GM12878 (cell line): Measurements from ENCODE around the gene PCAT6.

Experiments used
- BACH1 ChIP-seq: fragments of 450-650 bp; IDR thresholded peaks from 2 replicates; pipeline ENCODE4 v1.6.1; 2017; ENCODE audit warnings: mild to moderate bottlenecking, borderline replicate concordance
- CBX3 ChIP-seq: fragments of 200-600 bp; sonication (generic); IDR thresholded peaks from 2 replicates; pipeline ENCODE4 v1.6.1; 2016; ENCODE audit warnings: low read depth, borderline replicate concordance
- EP300 ChIP-seq, 2 experiments: fragments of 150-350 bp in 1 of 2; IDR thresholded peaks; 2 replicates each; pipeline ENCODE4 v1.6.1; 2011 to 2012; ENCODE audit warnings: low read depth in 2 of 2, low read length in 2 of 2, borderline replicate concordance in 1 of 2, improper control_type of control experiment in 1 of 2, inconsistent platforms in 1 of 2; ENCODE audit not compliant: control insufficient read depth in 1 of 2
- ESRRA ChIP-seq: IDR thresholded peaks from 2 replicates; pipeline ENCODE4 v1.6.1; 2012; ENCODE audit warnings: mild to moderate bottlenecking, low read length, improper control_type of control experiment
- EZH2 ChIP-seq: IDR thresholded peaks from 2 replicates; pipeline ENCODE4 v1.6.1; 2012; ENCODE audit warnings: low read depth, mild to moderate bottlenecking, control low read depth, inconsistent platforms, low read length, borderline replicate concordance; ENCODE audit not compliant: control insufficient read depth
- FOXM1 ChIP-seq: IDR thresholded peaks from 2 replicates; pipeline ENCODE4 v1.6.1; 2012; ENCODE audit warnings: low read depth, mild to moderate bottlenecking, inconsistent platforms, low read length, moderate library complexity
- JUNB ChIP-seq: IDR thresholded peaks from 2 replicates; pipeline ENCODE4 v1.6.1; 2016; ENCODE audit warnings: antibody characterized with exemption, mild to moderate bottlenecking
- MXI1 ChIP-seq: fragments of 150-350 bp; IDR thresholded peaks from 2 replicates; pipeline ENCODE4 v1.6.1; 2011; ENCODE audit warnings: low read depth, mild to moderate bottlenecking, inconsistent platforms, low read length, improper control_type of control experiment
- NFYB ChIP-seq: IDR thresholded peaks from 2 replicates; pipeline ENCODE4 v1.6.1; 2011; ENCODE audit warnings: low read depth, mild to moderate bottlenecking, low read length, improper control_type of control experiment, moderate library complexity; ENCODE audit not compliant: insufficient read depth
- POLR2A ChIP-seq: IDR thresholded peaks from 2 replicates; pipeline ENCODE4 v1.6.1; 2011; ENCODE audit warnings: low read depth, mild to moderate bottlenecking, low read length
- RAD21 ChIP-seq: IDR thresholded peaks from 2 replicates; pipeline ENCODE4 v1.6.1; 2011; ENCODE audit warnings: mild to moderate bottlenecking, low read depth, low read length, moderate library complexity; ENCODE audit not compliant: insufficient read depth
- TF ChIP-seq, protein P1 (sequence below): IDR thresholded peaks from 2 replicates; pipeline ENCODE4 v1.6.1; 2011; ENCODE audit warnings: low read depth, low read length, improper control_type of control experiment, borderline replicate concordance
- TF ChIP-seq, protein P2 (sequence below), 3 experiments: IDR thresholded peaks in 2 of 3; conservative IDR thresholded peaks in 1 of 3; 2 replicates each; pipeline ENCODE4 v1.5.1; 2011; ENCODE audit warnings: low read depth in 3 of 3, low read length in 3 of 3, mild to moderate bottlenecking in 3 of 3, control low read depth in 2 of 3, moderate library complexity in 2 of 3, inconsistent platforms in 1 of 3, mixed read lengths in 1 of 3; ENCODE audit not compliant: control insufficient read depth in 2 of 3, insufficient read depth in 1 of 3; ENCODE audit errors: extremely low read depth in 1 of 3

DNA sequence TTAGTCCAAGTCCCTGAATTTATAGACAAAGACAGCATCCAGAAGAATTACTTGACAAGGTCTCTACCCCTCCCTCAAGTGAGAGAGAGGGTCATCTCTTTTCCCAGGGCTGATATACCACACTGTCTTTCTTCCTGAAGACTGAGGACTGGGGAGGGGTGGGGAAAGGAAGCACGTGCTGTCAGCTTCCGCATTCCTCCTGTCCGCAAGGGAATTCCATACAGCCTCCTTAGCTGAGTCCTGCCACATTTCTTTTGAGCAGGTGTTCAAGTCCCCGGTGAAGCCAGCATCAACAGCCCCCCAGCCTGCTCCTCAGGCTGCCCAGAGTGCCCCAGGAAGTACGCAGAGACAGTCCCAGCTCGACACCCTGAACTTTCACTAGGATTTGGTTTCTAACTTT, 34.2 kb downstream of the PCAT6 start:
- TF ChIP-seq POLR2A (no peak), BACH1 (no peak), EZH2 (no peak), ESRRA (no peak), CBX3 (no peak), NFYB (no peak), FOXM1 (no peak), MXI1 (no peak), RAD21 (no peak), JUNB (no peak), EP300 (IDR thresholded peaks at IDR 0.05; ENCODE audit: borderline replicate concordance in 1 of 2, control insufficient read depth in 1 of 2, low read depth in 2 of 2, low read length in 2 of 2) (no peak)
- TF ChIP-seq, protein P1, sequence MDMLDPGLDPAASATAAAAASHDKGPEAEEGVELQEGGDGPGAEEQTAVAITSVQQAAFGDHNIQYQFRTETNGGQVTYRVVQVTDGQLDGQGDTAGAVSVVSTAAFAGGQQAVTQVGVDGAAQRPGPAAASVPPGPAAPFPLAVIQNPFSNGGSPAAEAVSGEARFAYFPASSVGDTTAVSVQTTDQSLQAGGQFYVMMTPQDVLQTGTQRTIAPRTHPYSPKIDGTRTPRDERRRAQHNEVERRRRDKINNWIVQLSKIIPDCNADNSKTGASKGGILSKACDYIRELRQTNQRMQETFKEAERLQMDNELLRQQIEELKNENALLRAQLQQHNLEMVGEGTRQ = no peak
- TF ChIP-seq, protein P2, sequence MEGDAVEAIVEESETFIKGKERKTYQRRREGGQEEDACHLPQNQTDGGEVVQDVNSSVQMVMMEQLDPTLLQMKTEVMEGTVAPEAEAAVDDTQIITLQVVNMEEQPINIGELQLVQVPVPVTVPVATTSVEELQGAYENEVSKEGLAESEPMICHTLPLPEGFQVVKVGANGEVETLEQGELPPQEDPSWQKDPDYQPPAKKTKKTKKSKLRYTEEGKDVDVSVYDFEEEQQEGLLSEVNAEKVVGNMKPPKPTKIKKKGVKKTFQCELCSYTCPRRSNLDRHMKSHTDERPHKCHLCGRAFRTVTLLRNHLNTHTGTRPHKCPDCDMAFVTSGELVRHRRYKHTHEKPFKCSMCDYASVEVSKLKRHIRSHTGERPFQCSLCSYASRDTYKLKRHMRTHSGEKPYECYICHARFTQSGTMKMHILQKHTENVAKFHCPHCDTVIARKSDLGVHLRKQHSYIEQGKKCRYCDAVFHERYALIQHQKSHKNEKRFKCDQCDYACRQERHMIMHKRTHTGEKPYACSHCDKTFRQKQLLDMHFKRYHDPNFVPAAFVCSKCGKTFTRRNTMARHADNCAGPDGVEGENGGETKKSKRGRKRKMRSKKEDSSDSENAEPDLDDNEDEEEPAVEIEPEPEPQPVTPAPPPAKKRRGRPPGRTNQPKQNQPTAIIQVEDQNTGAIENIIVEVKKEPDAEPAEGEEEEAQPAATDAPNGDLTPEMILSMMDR (IDR thresholded peaks at IDR 0.05 in 2 of 3, conservative IDR thresholded peaks at IDR 0.05 in 1 of 3; ENCODE audit: control insufficient read depth in 2 of 3, extremely low read depth in 1 of 3, insufficient read depth in 1 of 3, low read depth in 3 of 3, low read length in 3 of 3) = no peak
